Heart left ventricle (tissue), 16 donors: ENCODE measurements around the gene CELSR1. TPM values are rescaled to one million over a fixed set of nuclear protein-coding genes. Genes with fewer than 3 reads are reported as not detected.
A peak's percentile ranks its signal among the peaks of the same experiment; 100 is the strongest.

ENCODE experiments used
- ATAC-seq, 4 donors: fragments of 200-7000 bp; cut with Tn5 transposase; one replicate each; pipeline ENCODE4 v1.9.1; 2020 to 2022; ENCODE audit warnings: moderate library complexity in 4 of 4, mild to moderate bottlenecking in 3 of 4, moderate number of reproducible peaks in 1 of 4
- DNase-seq, 5 donors: peaks; one replicate each; pipeline ENCODE4 v3.0.0-alpha.2; 2020
- H3K27ac ChIP-seq, 12 donors: fragments of 200-600 bp; sonication (generic) in 4 of 12; one replicate each; pipeline versions ENCODE4 v1.5.0 to v1.8.0; 2016 to 2022; ENCODE audit warnings: mild to moderate bottlenecking in 2 of 12
- H3K27me3 ChIP-seq, 9 donors: fragments of 200-600 bp; sonication (generic) in 2 of 9; one replicate each; pipeline versions ENCODE4 v1.5.1 to v1.8.0; 2016 to 2022; ENCODE audit warnings: mild to moderate bottlenecking in 3 of 9
- H3K36me3 ChIP-seq, 9 donors: fragments of 200-600 bp; sonication (generic) in 2 of 9; one replicate each; pipeline versions ENCODE4 v1.5.0 to v1.8.0; 2018 to 2022; ENCODE audit warnings: mild to moderate bottlenecking in 2 of 9
- H3K4me1 ChIP-seq, 12 donors: fragments of 200-600 bp; sonication (generic) in 4 of 12; one replicate each; pipeline versions ENCODE4 v1.5.0 to v1.8.0; 2016 to 2022; ENCODE audit warnings: mild to moderate bottlenecking in 3 of 12
- H3K4me3 ChIP-seq, 12 donors: fragments of 200-600 bp; sonication (generic) in 4 of 12; one replicate each; pipeline versions ENCODE4 v1.5.0 to v1.8.0; 2017 to 2022; ENCODE audit warnings: mild to moderate bottlenecking in 9 of 12, moderate library complexity in 4 of 12
- H3K9me3 ChIP-seq, 12 donors: fragments of 200-600 bp; sonication (generic) in 4 of 12; one replicate each; pipeline versions ENCODE4 v1.5.0 to v1.8.0; 2016 to 2022; ENCODE audit warnings: mild to moderate bottlenecking in 1 of 12
- CTCF ChIP-seq, 12 donors: fragments of 200-600 bp; sonication (generic) in 4 of 12; IDR thresholded peaks; one replicate each; pipeline versions ENCODE4 v1.5.0 to v1.8.0; 2018 to 2022; ENCODE audit warnings: antibody characterized with exemption in 12 of 12, mild to moderate bottlenecking in 5 of 12
- POLR2A ChIP-seq, 2 donors: fragments of 450-650 bp; IDR thresholded peaks; one replicate each; pipeline ENCODE4 v1.6.1; 2017; ENCODE audit warnings: antibody characterized with exemption in 2 of 2, mild to moderate bottlenecking in 2 of 2, moderate library complexity in 2 of 2
- WGBS, 4 donors: extraction: QIAGEN DNeasy Blood & Tissue Kit in 2 of 4; methylation state at CpG; one replicate each; pipeline versions ENCODE4 v1.1.5 to v1.1.7; 2013 to 2018; 5-methylcytosine and 5-hydroxymethylcytosine counted together
- intact Hi-C, 10 donors: fragments of 100-400 bp; cut with DNase I; formaldehyde crosslinking; loops; one replicate each; pipeline versions ENCODE4 v1.11.1 to v1.14.2; 2022
- polyA plus RNA-seq, 2 donors: library from polyadenylated mRNA; stranded (reverse); fragments of 200-250 nt; gene quantifications; one replicate each; pipeline ENCODE4 v1.2.3, GENCODE V29; 2013
- total RNA-seq, 9 donors: library from RNA; depleted of rRNA in 2 of 9; stranded (reverse); fragments of >200 nt in 2 of 9; fragmentation: NEBNext Ultra II Directional in 3 of 9; extraction: Animal tissue kit (Norgen Biotek cat#: 25700) in 3 of 9; gene quantifications; one replicate each; pipeline versions ENCODE4 v1.1.0 to v1.2.4, GENCODE V29; 2016 to 2023
- donor health status: ischemic (EF 13 %, LVEDD 7.1; RV severe dilation, severe dysfunction).
- donor health status: healthy with polysubstance abuse.
- donor health status: DM: no; HTN: yes; CAD: no.
- donor health status: DM: no; HTN: no; CAD: no.
- donor health status: ischemic (EF 25% LVEDD 6.9; RV normal size, moderate dysfunction).
- donor health status: ischemic (EF 25% LVEDD 5.7; RV mildly dilated, moderate dysfunction).
- donor health status: healthy.
- donor health status: DM: yes; HTN: yes; CAD: no.
- donor health status: ischemic (EF 35%, LVEDD 5.7; RV mildly dilated, moderate dysfunction).
- donor health status: nonischemic (EF 11% LVEDD 7.7; RV severe dilation, severe dysfunction).
- donor health status: DM: yes; HTN: yes; CAD: no.
- donor health status: PGD.
- donor health status: ischemic (EF 29% LVEDD 5.4; RV normal size, mild dysfunction).
- donor health status: nonischemic (EF 23%, LVEDD 6.1; RV moderate dilation, normal function).

The CELSR1 gene
- total and polyA plus RNA-seq, 11 donors, result 5.9 to 15.8 (median 11.9) TPM

- no peak for TF ChIP-seq POLR2A (IDR thresholded peaks at IDR 0.05)
- no peak for TF ChIP-seq CTCF (IDR thresholded peaks at IDR 0.05)
- DNase-seq, result peak in 1 of 5 donors; percentile 49
Measured at GRCh38 chr22:46457502-46458488, 79.6 kb downstream of the CELSR1 start.

GRCh38 chr22:46456818-46457163 lies 80.6 kb downstream of the CELSR1 start:
- H3K4me3 ChIP-seq, result no peak overlapping the region
- no peaks in the 10 kb centered on the region for H3K36me3 ChIP-seq
- TF ChIP-seq CTCF (IDR thresholded peaks at IDR 0.05) (no peak), POLR2A (IDR thresholded peaks at IDR 0.05) (no peak)
- peak in 1 of 5 donors; percentile 19 for DNase-seq
- peaks cover 0 to 4% (median 0%) of the 10 kb centered on the region in 9 donors for H3K27me3 ChIP-seq
- no peaks in the 10 kb centered on the region for H3K9me3 ChIP-seq
- ATAC-seq, result no peak
- no peak overlapping the region for H3K27ac ChIP-seq
- intact Hi-C loops, result loop anchor here in 1 of 10 donors (2.0 kb wide), 1 partner anchor 26 kb away; no protein-coding TSS in a partner anchor
- WGBS, 4 donors, result 91 to 94% (median 92%) methylated on average over 12 of the region's 12 CpGs
- peaks cover 0 to 18% (median 6%) of the 10 kb centered on the region in 12 donors for H3K4me1 ChIP-seq

More at GRCh38 chr22:46457502-46458488, 79.6 kb downstream of the CELSR1 start:
- H3K9me3 ChIP-seq, result no peaks in the 10 kb centered on the region
- peaks cover 0 to 4% (median 0%) of the 10 kb centered on the region in 9 donors for H3K27me3 ChIP-seq
- H3K4me3 ChIP-seq, result no peak overlapping the region
- H3K4me1 ChIP-seq, result peaks cover 0 to 9% (median 2%) of the 10 kb centered on the region in 12 donors
- WGBS, 4 donors, result 60 to 71% (median 63%) methylated on average over 34 of the region's 34 CpGs
- H3K27ac ChIP-seq, result no peak overlapping the region
- H3K36me3 ChIP-seq, result no peaks in the 10 kb centered on the region
- no peak for ATAC-seq
- intact Hi-C loops, result loop anchor here in 1 of 10 donors (2.0 kb wide), 1 partner anchor 25 kb away; no protein-coding TSS in a partner anchor

GRCh38 chr22:46455446-46455845 lies 82.0 kb downstream of the CELSR1 start:
- no peak overlapping the region for H3K4me3 ChIP-seq
- TF ChIP-seq CTCF (IDR thresholded peaks at IDR 0.05) (no peak), POLR2A (IDR thresholded peaks at IDR 0.05) (no peak)
- no peaks in the 10 kb centered on the region for H3K36me3 ChIP-seq
- no peak overlapping the region for H3K27ac ChIP-seq
- H3K4me1 ChIP-seq, result peaks cover 0 to 27% (median 6%) of the 10 kb centered on the region in 12 donors
- intact Hi-C loops, result no loop called here
- DNase-seq, result peak in 1 of 5 donors; percentile 26
- 76 to 87% (median 80%) methylated on average over 13 of the region's 13 CpGs for WGBS, 4 donors
- ATAC-seq, result no peak
- no peaks in the 10 kb centered on the region for H3K9me3 ChIP-seq
- H3K27me3 ChIP-seq, result peaks cover 0 to 4% (median 0%) of the 10 kb centered on the region in 9 donors
